ENCODE measurements around the gene DEK. TPM values are rescaled to one million over a fixed set of nuclear protein-coding genes. Genes with fewer than 3 reads are reported as not detected.
"Not testable (repeated sequence)": the region's sequence is repeated elsewhere in the genome, so short reads cannot be mapped to it uniquely, and the experiment has no call there.

The DEK gene
- total RNA-seq, 1 experiment from 2014 or later, result 142 TPM

- no peaks in the 10 kb centered on the region for H3K4me1 ChIP-seq
- no peak overlapping the region for H3K4me3 ChIP-seq
- no peaks in the 10 kb centered on the region for H3K27me3 ChIP-seq
- no peaks in the 10 kb centered on the region for H3K9me3 ChIP-seq (replicated peaks)
- no peak for DNase-seq
- no peak overlapping the region for H3K27ac ChIP-seq
- no peaks in the 10 kb centered on the region for H3K36me3 ChIP-seq
Measured at GRCh38 chr6:18182568-18182967, 81.8 kb downstream of the DEK start.

GRCh38 chr6:18179770-18180356 lies 84.5 kb downstream of the DEK start:
- DNase-seq, result no peak
- no peaks in the 10 kb centered on the region for H3K9me3 ChIP-seq (replicated peaks)
- no peaks in the 10 kb centered on the region for H3K4me1 ChIP-seq
- H3K27me3 ChIP-seq, result no peaks in the 10 kb centered on the region
- no peak overlapping the region for H3K4me3 ChIP-seq
- no peaks in the 10 kb centered on the region for H3K36me3 ChIP-seq
- H3K27ac ChIP-seq, result no peak overlapping the region

GRCh38 chr6:18178960-18179615 lies 85.2 kb downstream of the DEK start:
- H3K4me3 ChIP-seq, result no peak overlapping the region
- H3K36me3 ChIP-seq, result no peaks in the 10 kb centered on the region
- no peaks in the 10 kb centered on the region for H3K4me1 ChIP-seq
- H3K27ac ChIP-seq, result no peak overlapping the region
- H3K9me3 ChIP-seq (replicated peaks), result no peaks in the 10 kb centered on the region
- H3K27me3 ChIP-seq, result no peaks in the 10 kb centered on the region
- DNase-seq, result no peak

- no peaks in the 10 kb centered on the region for H3K9me3 ChIP-seq (replicated peaks)
- no peak for DNase-seq
- H3K27ac ChIP-seq, result no peak overlapping the region
- no peaks in the 10 kb centered on the region for H3K27me3 ChIP-seq
- H3K4me3 ChIP-seq, result no peak overlapping the region
- no peaks in the 10 kb centered on the region for H3K36me3 ChIP-seq
- no peaks in the 10 kb centered on the region for H3K4me1 ChIP-seq
Measured at GRCh38 chr6:18177286-18177965, 86.9 kb downstream of the DEK start.

- not testable (repeated sequence) for H3K27ac ChIP-seq; H3K9me3 ChIP-seq (replicated peaks); H3K27me3 ChIP-seq; H3K36me3 ChIP-seq; DNase-seq; H3K4me1 ChIP-seq; H3K4me3 ChIP-seq
Measured at GRCh38 chr6:18176198-18176597, 88.1 kb downstream of the DEK start.

Other genes starting within 250 kb of the DEK start
- gene NHLRC1, start 141.9 kb downstream of the DEK start, total RNA-seq (2014; rRNA removed; shearing (Covaris generic)), result not detected in 2 replicates
- 8.1 and 9.6 TPM in 2 replicates for gene TPMT, start 109.5 kb downstream of the DEK start, total RNA-seq (2014; rRNA removed; shearing (Covaris generic))
- gene KDM1B, start 109.1 kb downstream of the DEK start, total RNA-seq (2014; rRNA removed; shearing (Covaris generic)), result 6.9 and 7.2 TPM in 2 replicates
- 0.05 and 0.20 TPM in 2 replicates for gene RNF144B, start 122.8 kb upstream of the DEK start, total RNA-seq (2014; rRNA removed; shearing (Covaris generic))

Data from SJCRH30 (cell line).